Activated T-helper 2 cell treated with anti-CD3 and anti-CD28 coated beads, Interferon-gamma antibody, Interleukin-2, Interleukin-4, amounts not matched to agents 10 μg/mL and 5 μg/mL and 100 μg/mL, durations not matched to agents 14 hours and 24 hours and 36 hours (primary cell): ENCODE data around the gene SLF2. TPM values are rescaled to one million over a fixed set of nuclear protein-coding genes. Genes with fewer than 3 reads are reported as not detected.

Experiments
- total RNA-seq: library from RNA; stranded (reverse); gene quantifications from 2 replicates; pipeline ENCODE4 v1.2.3, GENCODE V29; 2022

SLF2 gene
- total RNA-seq, 1 donor from 2014 or later, result 34.0 TPM

Other genes starting within 250 kb of the SLF2 start
- 0.18 and 0.30 TPM in 2 replicates for gene PAX2, start 167.4 kb upstream of the SLF2 start, total RNA-seq
- 1.3 and 1.6 TPM in 2 replicates for gene SEMA4G, start 56.5 kb downstream of the SLF2 start, total RNA-seq
- gene MRPL43, start 74.5 kb downstream of the SLF2 start, total RNA-seq, result 62.7 TPM in 2 replicates
- gene TWNK, start 74.6 kb downstream of the SLF2 start, total RNA-seq, result 25.9 and 27.2 TPM in 2 replicates
- gene LZTS2, start 86.8 kb downstream of the SLF2 start, total RNA-seq, result 19.2 and 22.2 TPM in 2 replicates
- 0.53 and 0.64 TPM in 2 replicates for gene PDZD7, start 118.2 kb downstream of the SLF2 start, total RNA-seq
- 41.3 and 44.3 TPM in 2 replicates for gene SFXN3, start 118.3 kb downstream of the SLF2 start, total RNA-seq
- 0.55 and 0.67 TPM in 2 replicates for gene KAZALD1, start 149.0 kb downstream of the SLF2 start, total RNA-seq
- not detected in 2 replicates for gene TLX1, start 218.3 kb downstream of the SLF2 start, total RNA-seq